Glomerular endothelial cell (primary cell): ENCODE results near the gene CDS2. TPM values are rescaled to one million over a fixed set of nuclear protein-coding genes. Genes with fewer than 3 reads are reported as not detected.

ENCODE experiments used
- DNase-seq: peaks from one replicate; pipeline ENCODE4 v3.0.0-alpha.2; 2011; ENCODE audit warnings: low read depth, low spot score; ENCODE audit errors: extremely low read depth
- total RNA-seq: library from RNA; depleted of rRNA; stranded (reverse); fragments of >200 nt; gene quantifications from 2 replicates; pipeline ENCODE4 v1.2.3, GENCODE V29; 2015

Gene CDS2
- total RNA-seq, 1 donor from 2014 or later, result 27.5 TPM

DNA sequence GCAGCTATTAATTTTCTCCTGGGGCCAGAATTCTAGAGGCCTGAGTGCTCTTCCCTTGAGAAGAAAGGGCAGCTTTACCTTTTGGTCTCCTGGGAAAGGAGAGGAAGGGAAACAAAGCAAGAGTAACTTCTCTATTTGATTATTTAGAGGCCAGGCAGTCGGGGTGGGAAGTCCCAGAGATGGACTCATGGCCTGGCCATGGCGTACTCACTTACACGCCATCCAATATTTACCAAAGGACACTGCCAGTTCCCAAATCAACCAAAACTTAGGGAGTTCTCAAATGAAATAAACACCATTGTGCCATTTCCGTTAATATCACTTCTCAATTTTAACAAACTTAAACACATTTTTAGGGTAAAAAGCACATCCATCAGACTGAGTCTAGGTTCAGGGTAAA lies 76.6 kb downstream of the CDS2 start:
- no peak for DNase-seq

DNA sequence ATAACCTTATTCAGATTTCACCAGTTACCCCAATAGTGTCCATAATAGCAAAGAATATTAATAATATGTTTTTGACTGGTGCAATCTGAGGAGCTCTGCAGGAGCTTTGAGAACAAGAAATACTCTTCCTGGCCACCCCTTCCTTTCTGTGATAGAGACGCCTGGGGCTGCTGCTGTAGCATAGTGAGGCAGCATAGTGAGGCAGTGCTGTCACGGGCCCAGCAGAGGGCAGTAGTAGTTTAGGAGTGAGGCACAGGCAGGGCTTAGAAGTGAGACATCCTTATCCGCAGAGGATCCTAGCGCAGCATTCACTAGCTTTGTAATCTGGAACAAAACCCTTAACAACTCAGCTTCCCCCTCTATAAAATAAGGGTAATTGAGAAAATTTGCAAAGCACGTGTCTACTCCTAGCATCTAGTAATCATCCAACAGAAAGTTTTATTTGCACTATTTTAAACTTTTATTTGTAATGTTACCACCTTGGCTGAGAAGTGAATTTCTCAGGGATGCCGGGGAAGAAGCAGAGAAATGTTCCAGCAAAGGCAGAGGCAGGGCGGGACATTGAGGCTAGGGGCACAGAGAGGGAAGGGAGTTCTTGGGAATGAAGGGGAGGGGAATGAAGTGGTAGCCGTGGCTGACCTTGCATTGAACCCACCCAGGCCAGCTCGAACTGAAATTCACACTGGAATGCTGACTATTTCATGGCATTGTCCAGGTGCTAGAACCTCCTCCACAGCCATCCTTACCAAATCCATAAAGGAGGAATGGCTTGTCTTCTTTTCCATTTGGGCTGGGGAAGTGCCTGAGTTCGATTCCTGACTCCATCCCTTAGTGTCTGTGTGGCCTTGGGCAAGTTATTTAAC lies 78.8 kb downstream of the CDS2 start:
- no peak for DNase-seq

DNA sequence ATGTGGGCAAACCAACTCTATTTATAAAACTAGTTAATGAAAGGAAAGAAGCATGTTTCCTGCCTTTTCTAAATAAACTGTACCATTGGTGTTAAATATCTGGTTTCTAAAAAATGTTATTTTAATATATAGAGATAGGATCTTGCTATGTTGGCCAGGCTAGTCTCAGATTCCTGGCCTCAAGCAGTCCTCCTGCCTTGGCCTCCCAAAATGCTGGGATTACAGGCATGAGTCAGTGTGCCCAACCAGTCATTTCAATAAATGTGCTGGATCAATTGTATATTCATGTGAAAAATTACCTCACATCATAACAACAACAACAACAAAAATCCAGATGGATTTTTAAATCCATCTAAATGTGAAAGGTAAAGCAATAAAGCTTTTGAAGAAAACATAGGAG lies 80.3 kb downstream of the CDS2 start:
- DNase-seq, result no peak

DNA sequence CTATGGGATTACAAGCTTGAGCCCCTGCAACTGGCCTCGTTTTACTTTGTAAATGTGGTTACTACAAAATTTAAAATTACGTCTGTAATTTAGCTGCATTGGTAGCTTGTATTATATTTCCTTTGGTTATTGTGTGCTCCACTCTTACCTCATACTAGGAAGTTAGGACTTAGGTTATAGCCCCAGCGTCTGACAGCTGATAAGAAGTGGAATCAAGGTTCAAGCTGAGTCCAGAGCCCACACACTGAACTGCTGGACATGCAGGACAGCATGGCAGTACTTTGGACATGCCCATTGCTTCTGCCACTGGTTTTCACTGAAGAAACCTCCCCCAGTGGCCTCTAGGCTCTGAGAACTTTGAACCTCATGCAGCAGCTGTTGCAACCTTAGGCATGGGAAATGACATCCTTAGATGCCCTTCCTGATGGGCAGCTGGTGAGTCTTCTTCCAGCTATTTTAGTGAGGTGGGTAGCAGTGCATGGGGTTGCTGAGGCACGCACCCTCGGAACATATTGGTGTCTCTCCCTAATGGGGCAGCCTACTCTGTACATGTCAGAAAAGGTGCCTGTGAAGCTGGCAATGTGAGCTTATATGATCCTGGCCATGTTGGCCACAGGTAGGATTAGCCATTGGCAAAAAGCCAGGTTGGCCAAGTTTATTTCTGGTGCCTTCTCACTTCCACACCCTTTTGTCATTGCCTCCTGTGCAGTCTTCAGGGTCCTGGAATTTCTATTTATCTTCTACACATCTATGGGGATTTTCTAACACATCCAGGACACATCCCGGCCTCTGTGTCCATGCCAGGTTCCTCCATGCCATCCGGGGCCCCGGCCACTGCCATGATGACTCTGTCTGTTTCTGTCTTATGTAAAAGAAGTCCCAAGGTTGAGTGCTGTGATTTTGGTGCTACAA lies 85.3 kb downstream of the CDS2 start:
- DNase-seq, result no peak

DNA sequence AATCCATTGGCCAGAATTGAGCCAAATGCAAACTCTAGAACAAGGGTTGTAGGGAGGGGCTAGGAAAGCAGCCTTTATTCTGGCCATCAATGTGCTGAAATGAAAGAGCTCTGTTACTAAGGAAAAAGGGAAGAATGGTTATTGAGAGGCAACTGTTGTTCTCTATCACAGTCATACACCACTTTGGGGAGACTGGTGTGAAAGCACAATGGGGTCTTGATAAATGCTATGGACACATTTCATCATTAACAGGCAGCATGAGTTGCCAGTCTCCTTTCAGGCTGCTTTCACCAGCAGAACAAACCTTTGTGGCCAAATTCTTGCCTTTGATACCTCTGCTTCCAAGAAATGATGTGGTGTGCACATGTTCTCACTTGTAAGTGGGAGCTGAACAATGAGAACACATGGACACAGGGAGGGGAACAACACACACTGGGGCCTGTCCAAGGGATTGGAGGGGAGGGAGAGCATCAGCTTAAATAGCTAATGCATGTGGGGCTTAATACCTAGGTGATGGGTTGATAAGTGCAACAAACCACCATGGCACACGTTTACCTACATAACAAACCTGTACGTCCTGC lies 86.2 kb downstream of the CDS2 start:
- DNase-seq, result no peak

DNA sequence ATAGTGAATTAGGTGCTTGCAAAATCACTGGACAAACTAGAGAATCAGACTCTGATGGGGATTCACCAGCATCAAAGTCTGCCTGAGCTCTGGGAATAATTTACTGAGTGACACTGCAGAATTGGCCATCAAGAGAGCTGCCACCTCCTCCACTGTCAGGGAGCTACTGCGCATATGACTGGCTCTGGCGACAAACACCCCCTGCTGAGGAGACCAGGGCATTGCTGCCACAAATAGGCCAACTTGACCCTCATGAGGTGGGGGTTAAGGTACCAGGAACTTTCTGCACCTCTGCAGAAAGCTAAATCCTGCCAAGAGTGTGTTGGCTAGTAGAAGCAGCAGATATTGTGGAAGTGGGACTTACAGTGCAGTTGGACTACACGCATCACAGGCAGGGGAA lies 88.0 kb downstream of the CDS2 start:
- DNase-seq, result no peak

DNA sequence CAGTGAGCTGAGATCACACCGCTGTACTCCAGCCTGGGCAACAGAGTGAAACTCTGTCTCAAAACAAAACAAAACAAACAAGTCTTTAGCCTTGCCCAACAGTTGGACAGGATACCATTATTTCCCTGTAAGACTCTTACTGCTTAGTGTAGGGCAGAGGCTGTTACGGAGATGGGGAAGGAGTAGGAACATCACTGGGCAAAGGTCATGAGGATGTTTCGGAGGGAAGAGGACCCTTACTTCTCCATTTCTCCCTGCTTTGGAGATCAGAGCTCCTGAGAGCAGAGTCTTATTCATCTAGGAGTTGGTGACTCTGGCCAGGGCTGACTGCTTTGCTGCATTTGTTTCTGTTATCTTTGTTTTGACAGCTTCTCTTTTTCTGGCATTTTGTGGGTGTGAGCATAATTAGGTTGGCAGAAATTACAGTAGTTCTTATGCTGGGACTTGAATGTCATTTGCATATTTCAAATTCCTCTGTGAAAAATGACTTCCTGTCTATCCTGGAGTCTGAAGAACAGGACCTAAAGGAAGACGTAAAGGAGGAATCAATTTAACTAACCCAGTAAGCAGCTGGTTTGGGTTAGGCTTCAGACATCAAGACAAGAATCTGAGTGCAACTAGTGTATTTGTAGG lies 89.0 kb downstream of the CDS2 start:
- no peak for DNase-seq

DNA sequence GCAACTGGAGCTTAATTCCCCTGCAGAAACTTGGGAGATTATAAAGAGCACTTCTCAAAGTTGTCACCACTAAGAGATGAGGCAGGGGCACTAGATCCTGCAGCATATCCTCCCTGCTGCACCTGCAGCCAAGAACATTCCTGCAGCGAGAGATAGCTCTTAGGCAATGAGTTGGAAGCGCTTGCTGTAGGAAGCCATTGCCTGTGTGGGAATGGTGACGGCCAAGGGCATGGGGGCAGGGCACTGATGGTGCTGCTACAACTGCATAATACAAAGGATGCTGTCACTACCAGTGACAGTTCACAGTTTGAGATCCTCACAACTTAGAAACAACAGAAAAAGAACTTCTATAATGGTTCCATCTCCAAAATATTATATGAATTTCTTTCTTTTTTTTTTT lies 89.9 kb downstream of the CDS2 start:
- DNase-seq, result no peak

DNA sequence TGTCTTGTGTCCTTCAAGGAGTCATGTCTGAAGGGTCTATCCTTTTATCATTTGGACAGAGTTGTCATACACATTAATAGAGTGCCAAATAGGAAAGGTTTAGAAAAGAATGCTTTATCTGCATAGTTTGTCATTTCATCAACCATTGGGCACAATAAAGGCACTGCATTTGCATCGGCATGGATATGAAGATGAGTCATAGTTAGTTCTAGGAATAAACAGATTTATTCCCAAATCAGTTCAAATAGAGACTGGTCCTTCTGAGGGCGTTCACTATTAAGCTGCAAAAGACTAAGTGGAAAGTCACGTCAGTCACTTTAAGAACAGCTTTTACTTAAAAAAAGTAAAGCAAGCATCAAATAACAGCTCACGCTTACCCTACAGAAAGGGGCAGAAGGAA lies 90.8 kb downstream of the CDS2 start:
- DNase-seq, result no peak

DNA sequence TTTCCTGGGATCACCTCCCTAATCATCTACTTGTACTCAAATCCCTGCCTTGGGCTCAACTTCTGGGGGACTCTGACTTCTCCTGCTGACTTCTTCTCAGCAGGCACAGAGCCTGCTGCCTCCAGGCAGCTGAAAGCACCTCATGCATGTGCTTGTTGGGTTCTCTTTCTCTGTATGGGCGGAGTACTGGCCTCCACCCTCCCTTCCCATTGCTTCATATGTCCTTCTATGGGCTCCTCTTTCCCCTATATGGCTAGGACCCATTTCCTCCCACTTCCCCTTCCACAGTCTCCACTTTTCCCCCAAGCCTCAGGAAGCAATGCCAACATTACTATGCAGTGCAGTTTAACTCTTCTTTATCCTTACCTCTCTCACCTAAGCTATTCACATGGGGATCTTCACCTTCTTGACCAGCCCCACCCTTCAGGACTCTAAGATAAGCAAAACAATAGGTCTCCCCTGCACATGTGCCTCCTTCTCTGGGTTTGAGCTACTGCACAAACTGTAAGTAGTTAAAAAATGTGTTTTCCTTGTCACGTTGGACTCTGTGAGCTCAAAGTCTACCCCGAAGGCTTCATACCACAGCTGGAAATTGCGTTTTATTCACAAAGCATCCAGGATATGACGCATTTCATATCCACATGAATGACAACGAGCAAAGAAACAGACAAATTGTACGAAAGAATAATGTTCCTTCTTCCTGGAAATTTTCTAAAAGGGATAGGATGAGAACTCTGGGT lies 93.7 kb downstream of the CDS2 start:
- no peak for DNase-seq

DNA sequence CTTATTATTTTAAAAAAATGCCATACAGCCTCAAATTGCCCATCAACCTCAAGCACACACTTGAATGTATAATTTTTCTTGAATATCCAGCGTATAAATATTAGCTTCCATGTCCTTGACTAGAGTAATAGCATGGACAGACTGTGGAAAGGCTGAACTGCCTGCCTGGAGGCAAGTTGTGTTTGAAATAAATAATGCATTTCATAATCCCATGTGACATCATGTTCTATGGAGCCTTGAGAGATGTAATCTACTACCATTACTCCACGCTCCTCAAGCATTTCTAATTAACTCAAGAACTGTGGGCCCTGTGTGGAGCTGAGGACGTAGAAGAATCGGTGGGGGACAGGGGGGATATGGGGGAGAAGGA lies 94.2 kb downstream of the CDS2 start:
- no peak for DNase-seq

DNA sequence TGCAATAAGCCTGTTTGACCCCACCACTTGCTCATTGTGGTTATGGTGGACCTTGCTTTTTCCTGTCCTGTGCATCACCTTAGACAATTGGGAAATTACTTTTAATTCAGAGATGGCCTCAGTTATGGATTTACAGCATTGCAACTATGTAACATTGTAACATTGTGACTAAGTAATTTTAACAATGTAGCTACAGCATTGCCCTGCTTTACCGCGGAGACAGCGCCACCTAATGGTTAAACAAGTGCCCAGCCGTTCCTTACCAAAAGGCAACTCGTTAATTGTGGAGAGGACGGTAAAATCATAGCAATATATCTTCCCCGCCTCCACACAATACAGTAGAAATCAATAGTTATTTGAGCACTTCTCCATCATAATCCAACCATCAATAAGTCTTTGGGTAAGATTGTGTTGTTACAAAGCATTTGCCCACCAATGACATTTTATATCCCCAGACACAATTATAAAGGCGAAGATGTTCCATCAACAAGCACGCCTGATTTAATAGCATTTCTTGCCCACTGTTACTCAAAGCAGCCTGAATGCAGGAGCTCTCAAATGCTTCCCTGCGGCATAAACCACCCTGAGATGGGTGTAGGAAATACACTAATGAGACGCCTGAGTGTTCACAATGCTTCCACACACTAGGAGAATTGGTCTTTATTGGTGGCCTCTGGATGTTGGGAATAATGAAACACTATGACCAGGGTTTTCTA lies 96.3 kb downstream of the CDS2 start:
- DNase-seq, result no peak

DNA sequence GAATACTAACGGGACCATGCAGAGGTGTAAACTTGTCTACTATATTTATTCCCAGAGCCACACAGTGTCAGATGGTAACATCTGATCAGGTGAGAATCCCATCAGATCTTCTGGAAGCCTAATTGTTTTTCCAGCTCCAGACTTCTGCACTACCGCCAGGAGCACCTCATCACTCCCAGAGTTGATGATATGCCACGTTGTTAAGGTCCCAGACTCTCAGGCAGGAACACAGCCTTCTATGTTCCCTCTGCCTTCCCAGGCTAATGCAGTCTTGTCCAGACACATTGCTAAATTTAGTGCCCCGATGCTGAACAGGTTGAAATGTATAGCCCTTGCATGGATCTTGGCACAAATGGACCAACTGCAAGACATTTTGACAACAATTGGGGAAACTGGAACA lies 103.7 kb downstream of the CDS2 start:
- no peak for DNase-seq

DNA sequence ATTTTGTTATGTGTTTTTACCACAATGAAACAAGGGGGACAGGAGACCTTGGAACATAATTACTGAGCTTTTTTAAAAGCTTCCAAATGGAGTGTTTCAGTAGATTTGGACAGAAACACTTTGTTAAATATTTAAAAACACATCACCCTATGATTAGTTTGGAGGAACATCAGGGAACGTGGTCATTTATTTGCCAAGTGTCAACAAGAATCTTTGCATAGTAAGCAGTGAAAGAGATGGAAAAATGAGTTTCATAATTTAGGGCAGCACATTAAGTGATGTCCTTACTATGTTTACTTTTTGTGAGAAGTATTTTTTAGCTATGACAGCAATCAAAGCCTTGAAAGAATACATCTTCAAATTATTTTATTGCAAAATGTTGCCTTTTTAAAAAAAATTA lies 107.3 kb downstream of the CDS2 start:
- DNase-seq, result no peak

DNA sequence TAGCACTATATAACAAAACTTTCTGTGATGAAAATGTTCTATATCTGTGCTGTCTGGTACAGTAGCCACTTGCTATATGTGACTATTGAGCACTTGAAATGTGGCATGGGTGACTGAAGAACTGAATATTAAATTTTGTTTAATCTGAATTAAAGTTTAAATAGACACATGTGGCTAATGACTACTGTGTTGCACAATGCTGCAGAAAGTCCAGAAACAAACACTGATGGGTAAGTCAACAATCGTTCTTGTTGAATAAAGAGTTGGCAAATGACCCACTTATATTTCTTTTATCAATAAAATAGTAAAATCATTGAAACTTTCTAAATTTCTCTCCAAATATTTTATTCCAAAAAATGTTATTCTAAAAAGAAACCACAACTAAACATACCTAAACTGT lies 108.2 kb downstream of the CDS2 start:
- DNase-seq, result no peak

Other genes with a start within 250 kb of the CDS2 start
- gene SLC23A2, start 125.5 kb upstream of the CDS2 start, total RNA-seq, result 15.6 and 20.6 TPM in 2 replicates
- gene TMEM230, start 13.9 kb upstream of the CDS2 start, total RNA-seq, result 112 and 124 TPM in 2 replicates
- 101 and 102 TPM in 2 replicates for gene PCNA, start 7.0 kb upstream of the CDS2 start, total RNA-seq
- not detected in 2 replicates for gene PROKR2, start 189.9 kb downstream of the CDS2 start, total RNA-seq